Upper lobe of left lung (tissue), 6 donors: ENCODE measurements around the gene ASCC1. TPM values are rescaled to one million over a fixed set of nuclear protein-coding genes. Genes with fewer than 3 reads are reported as not detected.
A peak's percentile ranks its signal among the peaks of the same experiment; 100 is the strongest.

Experiments used
- ATAC-seq, 2 donors: fragments of 200-7000 bp; cut with Tn5 transposase; one replicate each; pipeline ENCODE4 v1.9.1; 2022; ENCODE audit warnings: mild to moderate bottlenecking in 2 of 2, moderate library complexity in 2 of 2; ENCODE audit not compliant: low FRiP score in 2 of 2
- DNase-seq, 2 donors: peaks; one replicate each; pipeline ENCODE4 v3.0.0-alpha.2; 2019 to 2020
- H3K27ac ChIP-seq, 4 donors: fragments of 200-600 bp; sonication (generic); one replicate each; pipeline ENCODE4 v1.5.1; 2016 to 2019
- H3K27me3 ChIP-seq, 4 donors: fragments of 200-600 bp; sonication (generic); one replicate each; pipeline ENCODE4 v1.5.1; 2017 to 2019
- H3K36me3 ChIP-seq, 4 donors: fragments of 200-600 bp; sonication (generic); one replicate each; pipeline ENCODE4 v1.5.1; 2016 to 2019
- H3K4me1 ChIP-seq, 4 donors: fragments of 200-600 bp; sonication (generic); one replicate each; pipeline ENCODE4 v1.5.1; 2018 to 2019
- H3K4me3 ChIP-seq, 4 donors: fragments of 200-600 bp; sonication (generic); one replicate each; pipeline ENCODE4 v1.5.1; 2017 to 2019; ENCODE audit warnings: mild to moderate bottlenecking in 2 of 4, moderate library complexity in 1 of 4
- H3K9me3 ChIP-seq, 4 donors: fragments of 200-600 bp; sonication (generic); one replicate each; pipeline ENCODE4 v1.5.1; 2018 to 2019
- EP300 ChIP-seq, 4 donors: sonication (generic); formaldehyde crosslinking; IDR thresholded peaks; one replicate each; pipeline ENCODE4 v1.5.1; 2017; ENCODE audit warnings: antibody characterized with exemption in 4 of 4, control low read depth in 2 of 4
- POLR2A ChIP-seq, 4 donors: fragments of 450-650 bp; IDR thresholded peaks; one replicate each; pipeline ENCODE4 v1.5.1; 2016 to 2017; ENCODE audit warnings: antibody characterized with exemption in 4 of 4, mild to moderate bottlenecking in 2 of 4
- POLR2AphosphoS5 ChIP-seq, 2 donors: sonication (generic); formaldehyde crosslinking; IDR thresholded peaks; one replicate each; pipeline ENCODE4 v1.5.1; 2017; ENCODE audit warnings: antibody characterized with exemption in 2 of 2
- WGBS, 2 donors: methylation state at CpG; one replicate each; pipeline ENCODE4 v1.1.5; 2017 to 2018; 5-methylcytosine and 5-hydroxymethylcytosine counted together
- total RNA-seq, 6 donors: library from RNA; depleted of rRNA in 4 of 6; stranded (reverse); fragments of >200 nt in 4 of 6; gene quantifications; one replicate each; pipeline versions ENCODE4 v1.1.0 to v1.2.1, GENCODE V29; 2016 to 2021
- TF ChIP-seq, protein P1 (sequence below), 6 experiments: fragments of 450-650 bp in 4 of 6; fragments of 200-600 bp in 2 of 6; sonication (generic) in 2 of 6; IDR thresholded peaks; one replicate each; pipeline ENCODE4 v1.5.1; 2016 to 2019; ENCODE audit warnings: antibody characterized with exemption in 6 of 6
- donor health status: DM: no; HTN: no; CAD: no; lungs with moderate emphysema.
- donor health status: DM: no; HTN: yes; CAD: no; lungs with severe emphysema.

The ASCC1 gene
- total RNA-seq, 6 donors from 2014 or later, result 20.4 to 40.7 (median 24.4) TPM

DNA sequence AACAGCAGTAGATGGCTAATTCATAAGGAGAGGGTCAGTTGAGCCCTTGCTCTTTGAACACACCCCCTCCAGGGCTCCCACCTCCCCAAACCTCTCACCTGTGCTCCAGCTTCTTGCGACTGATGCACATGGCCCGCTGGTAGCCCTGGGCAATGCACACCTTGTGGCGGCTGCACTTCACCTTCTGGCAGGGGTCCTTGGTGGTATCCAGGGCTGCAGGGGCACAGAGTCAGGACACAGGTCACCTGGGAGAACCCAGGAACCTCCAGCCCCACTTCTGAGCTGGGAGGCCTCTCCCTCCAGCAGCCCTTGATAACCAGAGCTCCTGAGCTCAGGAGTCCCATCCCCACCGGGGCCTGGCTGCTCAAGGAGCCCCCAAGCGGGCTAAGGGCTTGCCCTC is 144.0 kb downstream of the ASCC1 start:
- Histone ChIP-seq H3K27me3 (no peaks in the 10 kb centered on the region), H3K36me3 (peaks cover 0 to 5% (median 0%) of the 10 kb centered on the region in 4 donors), H3K4me1 (peaks cover 0 to 12% (median 0%) of the 10 kb centered on the region in 4 donors), H3K4me3 (no peak overlapping the region), H3K9me3 (no peaks in the 10 kb centered on the region), H3K27ac (no peak overlapping the region)
- DNase-seq, result no peak
- TF ChIP-seq POLR2A (IDR thresholded peaks at IDR 0.05) (no peak), POLR2AphosphoS5 (IDR thresholded peaks at IDR 0.05) (no peak), EP300 (IDR thresholded peaks at IDR 0.05) (no peak)
- TF ChIP-seq, protein P1, sequence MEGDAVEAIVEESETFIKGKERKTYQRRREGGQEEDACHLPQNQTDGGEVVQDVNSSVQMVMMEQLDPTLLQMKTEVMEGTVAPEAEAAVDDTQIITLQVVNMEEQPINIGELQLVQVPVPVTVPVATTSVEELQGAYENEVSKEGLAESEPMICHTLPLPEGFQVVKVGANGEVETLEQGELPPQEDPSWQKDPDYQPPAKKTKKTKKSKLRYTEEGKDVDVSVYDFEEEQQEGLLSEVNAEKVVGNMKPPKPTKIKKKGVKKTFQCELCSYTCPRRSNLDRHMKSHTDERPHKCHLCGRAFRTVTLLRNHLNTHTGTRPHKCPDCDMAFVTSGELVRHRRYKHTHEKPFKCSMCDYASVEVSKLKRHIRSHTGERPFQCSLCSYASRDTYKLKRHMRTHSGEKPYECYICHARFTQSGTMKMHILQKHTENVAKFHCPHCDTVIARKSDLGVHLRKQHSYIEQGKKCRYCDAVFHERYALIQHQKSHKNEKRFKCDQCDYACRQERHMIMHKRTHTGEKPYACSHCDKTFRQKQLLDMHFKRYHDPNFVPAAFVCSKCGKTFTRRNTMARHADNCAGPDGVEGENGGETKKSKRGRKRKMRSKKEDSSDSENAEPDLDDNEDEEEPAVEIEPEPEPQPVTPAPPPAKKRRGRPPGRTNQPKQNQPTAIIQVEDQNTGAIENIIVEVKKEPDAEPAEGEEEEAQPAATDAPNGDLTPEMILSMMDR (IDR thresholded peaks at IDR 0.05), result no peak
- WGBS, 2 donors, result 96 to 100% methylated on average over 1 to 5 of the region's 5 CpGs
- ATAC-seq, result no peak

DNA sequence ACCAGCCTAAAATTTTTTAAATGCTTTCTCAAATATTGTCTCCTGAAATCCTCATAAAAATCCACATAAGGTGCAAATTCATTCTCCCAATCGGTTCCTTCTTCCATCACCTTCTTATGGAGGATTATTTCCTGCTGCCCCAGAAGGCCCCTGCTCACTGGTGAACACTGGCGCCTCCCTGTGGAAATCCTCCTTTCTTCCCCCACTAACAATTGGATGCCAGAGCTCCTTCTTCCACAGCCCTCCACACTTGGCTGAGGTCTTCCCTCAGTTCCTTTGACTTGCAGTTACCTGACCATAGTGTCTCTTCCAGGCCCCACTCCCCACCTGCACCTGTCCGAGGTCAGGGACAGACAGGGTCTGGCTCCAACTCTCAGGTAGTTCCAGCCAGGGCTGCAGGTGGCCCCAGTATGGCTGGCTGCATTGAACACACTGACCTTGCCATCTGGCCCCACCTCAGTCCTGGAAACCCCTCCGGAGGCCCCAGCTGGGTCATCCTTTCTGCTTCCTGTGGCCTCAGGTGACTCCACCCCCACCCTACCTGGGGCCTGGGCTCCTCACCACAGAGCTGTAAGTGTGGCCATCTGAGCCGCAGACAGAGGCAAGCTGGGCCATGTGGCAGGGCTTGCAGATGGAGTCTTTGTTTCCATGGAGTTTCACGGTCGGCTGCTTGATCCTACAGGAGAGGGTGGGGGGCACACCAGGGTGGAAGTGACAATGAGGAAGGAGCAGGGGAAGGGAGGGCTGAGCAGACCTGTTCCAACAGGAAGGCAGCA is 146.1 kb downstream of the ASCC1 start:
- 66 to 74% methylated on average over 7 of the region's 7 CpGs for WGBS, 2 donors
- H3K27ac ChIP-seq, result peak overlapping the region in 1 of 4 donors; percentile 25
- H3K4me3 ChIP-seq, result no peak overlapping the region
- peaks cover 0 to 15% (median 3%) of the 10 kb centered on the region in 4 donors for H3K36me3 ChIP-seq
- DNase-seq (no peak), ATAC-seq (no peak)
- no peaks in the 10 kb centered on the region for H3K27me3 ChIP-seq
- no peak for TF ChIP-seq POLR2A (IDR thresholded peaks at IDR 0.05)
- no peak for TF ChIP-seq POLR2AphosphoS5 (IDR thresholded peaks at IDR 0.05)
- no peak for TF ChIP-seq EP300 (IDR thresholded peaks at IDR 0.05)
- TF ChIP-seq, protein P1 (IDR thresholded peaks at IDR 0.05), result no peak
- peaks cover 0 to 12% (median 0%) of the 10 kb centered on the region in 4 donors for H3K4me1 ChIP-seq
- H3K9me3 ChIP-seq, result no peaks in the 10 kb centered on the region

DNA sequence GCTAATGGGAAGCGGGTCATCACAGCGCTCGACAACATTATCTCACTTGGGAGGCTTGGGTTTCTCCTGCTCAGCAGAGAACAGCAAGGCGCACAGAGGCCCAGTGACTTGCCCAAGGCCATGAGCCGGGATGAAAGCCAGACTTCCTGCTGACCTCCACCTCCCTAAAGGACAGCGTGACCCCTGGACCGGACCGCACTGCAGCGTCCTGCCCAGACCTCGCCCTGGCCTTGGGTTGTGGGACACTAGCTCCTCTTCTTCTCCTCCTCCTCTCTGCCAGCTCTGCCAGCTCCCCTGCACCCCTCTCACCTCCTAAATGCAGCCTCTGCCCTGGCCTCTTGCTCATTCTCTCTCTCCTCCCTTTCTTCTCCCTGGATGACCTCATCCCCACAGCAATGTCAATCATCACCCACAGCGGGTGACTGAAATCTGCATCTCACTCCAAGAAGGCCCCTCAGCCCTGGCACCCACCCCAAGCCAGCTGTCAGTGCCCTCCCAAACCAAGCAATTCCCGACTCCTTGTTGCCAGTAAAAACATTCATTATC is 147.1 kb downstream of the ASCC1 start:
- TF ChIP-seq POLR2AphosphoS5 (IDR thresholded peaks at IDR 0.05), result no peak
- no peak for TF ChIP-seq EP300 (IDR thresholded peaks at IDR 0.05)
- TF ChIP-seq POLR2A (IDR thresholded peaks at IDR 0.05), result no peak
- TF ChIP-seq, protein P1 (IDR thresholded peaks at IDR 0.05), result no peak
- peaks cover 0 to 12% (median 0%) of the 10 kb centered on the region in 4 donors for H3K4me1 ChIP-seq
- no peaks in the 10 kb centered on the region for H3K9me3 ChIP-seq
- H3K4me3 ChIP-seq, result no peak overlapping the region
- H3K27ac ChIP-seq, result no peak overlapping the region
- no peaks in the 10 kb centered on the region for H3K27me3 ChIP-seq
- ATAC-seq, result no peak
- DNase-seq, result no peak
- 82 to 89% methylated on average over 9 to 12 of the region's 12 CpGs for WGBS, 2 donors
- peaks cover 0 to 15% (median 4%) of the 10 kb centered on the region in 4 donors for H3K36me3 ChIP-seq

DNA sequence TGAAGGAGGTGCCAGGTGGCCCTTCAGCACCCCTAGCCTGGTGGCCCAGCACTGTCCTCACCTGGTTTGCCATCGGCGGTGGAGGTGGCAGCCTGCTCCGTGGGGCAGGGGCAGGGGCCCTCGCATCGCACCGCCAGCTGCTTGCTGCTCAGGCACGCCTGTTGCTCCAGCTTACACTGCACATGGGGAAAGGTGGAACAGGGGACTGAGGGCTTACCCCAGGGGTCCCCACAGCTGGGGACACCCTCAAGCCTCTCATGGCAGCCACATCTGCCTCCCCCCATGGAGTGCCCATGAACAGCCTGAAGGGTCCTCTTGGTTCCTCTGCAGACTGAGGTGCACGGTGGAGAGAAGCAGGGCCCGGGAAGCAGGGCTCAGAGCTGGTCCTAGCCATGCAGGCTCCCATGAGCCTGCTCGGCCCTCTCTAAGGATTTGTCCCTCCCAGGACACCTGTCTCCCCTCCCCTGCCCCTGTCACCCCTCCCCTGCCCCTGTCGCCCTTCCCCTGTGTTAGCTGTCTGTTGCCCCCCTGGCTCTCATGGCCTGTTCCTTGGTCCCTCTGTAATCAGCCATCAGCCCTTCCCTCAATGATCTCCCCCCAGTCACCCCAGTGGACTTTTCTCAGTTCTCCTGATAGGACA is 147.8 kb downstream of the ASCC1 start:
- DNase-seq (peak in 1 of 2 donors; percentile 59), ATAC-seq (no peak)
- 95% methylated on average over 3 to 11 of the region's 11 CpGs for WGBS, 2 donors
- Histone ChIP-seq H3K4me3 (no peak overlapping the region), H3K27ac (no peak overlapping the region), H3K4me1 (peaks cover 0 to 12% (median 0%) of the 10 kb centered on the region in 4 donors), H3K36me3 (peaks cover 0 to 18% (median 5%) of the 10 kb centered on the region in 4 donors), H3K9me3 (no peaks in the 10 kb centered on the region), H3K27me3 (no peaks in the 10 kb centered on the region)
- TF ChIP-seq, protein P1 (IDR thresholded peaks at IDR 0.05), result no peak
- no peak for TF ChIP-seq EP300 (IDR thresholded peaks at IDR 0.05)
- no peak for TF ChIP-seq POLR2AphosphoS5 (IDR thresholded peaks at IDR 0.05)
- no peak for TF ChIP-seq POLR2A (IDR thresholded peaks at IDR 0.05)
